Fibroblast of mammary gland (primary cell): ENCODE measurements around the gene CYP2C19.

ENCODE experiments used
- DNase-seq: peaks from one replicate; pipeline ENCODE4 v3.0.0-alpha.2; 2010; ENCODE audit warnings: low read depth
- H3K4me3 ChIP-seq: 2 replicates; pipeline ENCODE4 v1.5.1; 2011; ENCODE audit warnings: low read depth, mild to moderate bottlenecking, low read length, moderate library complexity; ENCODE audit not compliant: control insufficient read depth
- CTCF ChIP-seq: conservative IDR thresholded peaks from 2 replicates; pipeline ENCODE4 v1.5.1; 2011; ENCODE audit warnings: low read depth, low read length, inconsistent platforms; ENCODE audit not compliant: control insufficient read depth, insufficient read depth

Gene CYP2C19

GRCh38 chr10:94846204-94846603 is 83.7 kb downstream of the CYP2C19 start:
- no peak for TF ChIP-seq CTCF
- H3K4me3 ChIP-seq = no peak overlapping the region
- no peak for DNase-seq

- no peak for TF ChIP-seq CTCF
- H3K4me3 ChIP-seq = no peak overlapping the region
- no peak for DNase-seq
Observed at GRCh38 chr10:94850766-94851165, 88.3 kb downstream of the CYP2C19 start.

GRCh38 chr10:94851263-94851662 is 88.8 kb downstream of the CYP2C19 start:
- H3K4me3 ChIP-seq = no peak overlapping the region
- no peak for TF ChIP-seq CTCF
- no peak for DNase-seq

GRCh38 chr10:94852438-94852837 is 90.0 kb downstream of the CYP2C19 start:
- TF ChIP-seq CTCF = no peak
- DNase-seq = no peak

GRCh38 chr10:94853065-94853464 is 90.6 kb downstream of the CYP2C19 start:
- no peak for TF ChIP-seq CTCF
- H3K4me3 ChIP-seq = no peak overlapping the region
- DNase-seq = no peak

More at GRCh38 chr10:94852438-94852837, 90.0 kb downstream of the CYP2C19 start:
- no peak overlapping the region for H3K4me3 ChIP-seq

GRCh38 chr10:94858005-94858404 is 95.5 kb downstream of the CYP2C19 start:
- no peak for DNase-seq
- no peak overlapping the region for H3K4me3 ChIP-seq
- no peak for TF ChIP-seq CTCF

GRCh38 chr10:94859086-94859485 is 96.6 kb downstream of the CYP2C19 start:
- DNase-seq = no peak
- no peak for TF ChIP-seq CTCF
- H3K4me3 ChIP-seq = no peak overlapping the region
